K562 (cell line): ENCODE results near the gene NDRG3. TPM values are rescaled to one million over a fixed set of nuclear protein-coding genes. Genes with fewer than 3 reads are reported as not detected.

Experiments used
- ATAC-seq: fragments of 200-7000 bp; cut with Tn5 transposase; 3 replicates; pipeline ENCODE4 v1.9.1; 2020; ENCODE audit warnings: moderate library complexity
- BruUV-seq: library from RNA; stranded (reverse); fragments of 400-500 nt; replicated peaks from 2 replicates; lab custom pipeline; 2021; lab: Mats Ljungman, UMichigan
- CTCF ChIA-PET: fragments of 300-600 bp; formaldehyde crosslinking; extraction: SDS; loops from one replicate; lab custom pipeline; 2021; ENCODE audit warnings: low intra/inter-chr PET ratio; lab: Yijun Ruan, JAX
- POLR2A ChIA-PET: fragments of 300-600, 350-650 bp; sonication (Branson Sonifier 250); formaldehyde crosslinking; extraction: SDS; loops from one replicate; lab custom pipeline; 2021; ENCODE audit warnings: antibody characterized with exemption, inconsistent platforms; lab: Yijun Ruan, JAX
- DNase-seq, 4 experiments: peaks; one replicate each; pipeline versions ENCODE4 v3.0.0 to v3.0.0-alpha.2; 2011 to 2018; ENCODE audit warnings: low spot score in 3 of 4, mixed read lengths in 3 of 4; ENCODE audit errors: extremely low read depth in 1 of 4
- FAIRE-seq: peaks from 2 replicates; lab custom pipeline; 2011; peaks lifted over from hg19 to GRCh38; lab: Jason Lieb, UNC
- H2AFZ ChIP-seq: 2 replicates; pipeline ENCODE4 v1.6.0; 2011; ENCODE audit warnings: low read depth, low read length, control low read depth, inconsistent platforms
- H3K27ac ChIP-seq: fragments of 200-600 bp; 3 replicates; pipeline ENCODE4 v1.8.0; 2011; ENCODE audit warnings: low read depth, mild to moderate bottlenecking, control low read depth, inconsistent platforms, low read length, moderate library complexity, mixed read lengths; ENCODE audit errors: extremely low read depth
- H3K27me3 ChIP-seq, 2 experiments: fragments of 300-600 bp in 1 of 2; 2 replicates in 1 of 2; 3 replicates in 1 of 2; pipeline versions ENCODE4 v1.6.0 to v1.8.0; 2011; ENCODE audit warnings: inconsistent platforms in 2 of 2, low read length in 2 of 2, mild to moderate bottlenecking in 1 of 2, mixed read lengths in 1 of 2, moderate library complexity in 1 of 2; ENCODE audit not compliant: control insufficient read depth in 2 of 2, insufficient read depth in 2 of 2
- H3K36me3 ChIP-seq: fragments of 300-600 bp; 3 replicates; pipeline ENCODE4 v1.8.0; 2011; ENCODE audit warnings: mild to moderate bottlenecking, low read length, inconsistent platforms; ENCODE audit not compliant: control insufficient read depth, insufficient read depth
- H3K4me1 ChIP-seq, 2 experiments: fragments of 200-600 bp in 1 of 2; replicated peaks in 1 of 2; 2 replicates in 1 of 2; 3 replicates in 1 of 2; pipeline versions ENCODE4 v1.5.1 to v1.8.0; 2011; ENCODE audit warnings: inconsistent platforms in 2 of 2, low read length in 2 of 2, mild to moderate bottlenecking in 1 of 2, mixed read lengths in 1 of 2, moderate library complexity in 1 of 2; ENCODE audit not compliant: control insufficient read depth in 2 of 2, insufficient read depth in 2 of 2
- H3K4me2 ChIP-seq: 2 replicates; pipeline ENCODE4 v1.6.1; 2011; ENCODE audit warnings: low read length, control low read depth, inconsistent platforms, mixed read lengths; ENCODE audit not compliant: insufficient read depth
- H3K4me3 ChIP-seq: fragments of 200-600 bp; sonication (generic), shearing (Covaris generic); 2 replicates; pipeline ENCODE4 v1.5.1; 2016; ENCODE audit warnings: control low read depth, inconsistent platforms
- H3K79me2 ChIP-seq: fragments of 200-600 bp; 3 replicates; pipeline ENCODE4 v1.8.0; 2011; ENCODE audit warnings: low read length, inconsistent platforms; ENCODE audit not compliant: control insufficient read depth, insufficient read depth
- H3K9ac ChIP-seq, 2 experiments: 2 replicates each; pipeline versions ENCODE4 v1.6.0 to v1.6.1; 2011; ENCODE audit warnings: low read depth in 2 of 2, low read length in 2 of 2, control low read depth in 1 of 2, inconsistent platforms in 1 of 2, mild to moderate bottlenecking in 1 of 2, mixed read lengths in 1 of 2; ENCODE audit not compliant: insufficient read depth in 1 of 2
- H3K9me1 ChIP-seq: one replicate; pipeline ENCODE4 v1.6.0; 2011; ENCODE audit warnings: inconsistent platforms, mild to moderate bottlenecking, low read length, moderate library complexity; ENCODE audit not compliant: control insufficient read depth, insufficient read depth
- H3K9me3 ChIP-seq: replicated peaks from 2 replicates; pipeline ENCODE4 v1.5.1; 2011; ENCODE audit warnings: low read depth, low read length, inconsistent platforms; ENCODE audit not compliant: control insufficient read depth, insufficient read depth
- H4K20me1 ChIP-seq: replicated peaks from 2 replicates; pipeline ENCODE4 v1.6.1; 2011; ENCODE audit warnings: low read length, inconsistent platforms, mixed read lengths; ENCODE audit not compliant: control insufficient read depth, insufficient read depth
- CEBPB ChIP-seq: fragments of 450-650 bp; IDR thresholded peaks from 2 replicates; pipeline ENCODE4 v1.6.1; 2016; ENCODE audit warnings: missing genetic modification characterization, missing compliant biosample characterization
- IRF2 ChIP-seq: sonication (generic); formaldehyde crosslinking; IDR thresholded peaks from 2 replicates; pipeline ENCODE4 v1.8.1; 2022; ENCODE audit warnings: mild to moderate bottlenecking, missing genetic modification reagents
- NR2C1 ChIP-seq, 2 experiments: fragments of 450-650 bp; IDR thresholded peaks; 2 replicates each; pipeline ENCODE4 v1.6.1; 2017; ENCODE audit warnings: mild to moderate bottlenecking in 2 of 2, antibody characterized with exemption in 1 of 2, inconsistent platforms in 1 of 2, missing compliant biosample characterization in 1 of 2, missing genetic modification characterization in 1 of 2
- PRDM10 ChIP-seq: fragments of 450-650 bp; IDR thresholded peaks from 2 replicates; pipeline ENCODE4 v1.6.1; 2018; ENCODE audit not compliant: partially characterized antibody
- ZC3H11A ChIP-seq: IDR thresholded peaks from 2 replicates; pipeline ENCODE4 v1.6.1; 2012; ENCODE audit warnings: low read depth, low read length, improper control_type of control experiment
- WGBS: fragments of 100-300 bp; shearing (Covaris generic); methylation state at CpG from one replicate; pipeline ENCODE4 v1.1.6; 2016; ENCODE audit warnings: low coverage, mixed read lengths; ENCODE audit not compliant: insufficient coverage; ENCODE audit errors: missing lambda C conversion rate; 5-methylcytosine and 5-hydroxymethylcytosine counted together
- in situ Hi-C: fragments of 300-500 bp; cut with MboI; formaldehyde crosslinking; loops from 4 replicates; pipeline ENCODE4 v1.15.0; 2018; ENCODE audit warnings: inconsistent platforms, mixed read lengths
- intact Hi-C: fragments of 100-400 bp; cut with micrococcal nuclease; formaldehyde crosslinking; loops from 2 replicates; pipeline ENCODE4 v1.14.2; 2022
- polyA plus RNA-seq, 8 experiments: library from polyadenylated mRNA; depleted of rRNA in 4 of 8; stranded (reverse) in 5 of 8; unstranded in 3 of 8; fragments of >200 nt; fragmentation: Nextera tagmentation in 2 of 8; fragmentation: Illumina TruSeq in 1 of 8; extraction: Ambion mirVana in 2 of 8; extraction: Trizol in 1 of 8; gene quantifications; 2 replicates each; pipeline versions ENCODE4 v1.2.1 to v1.2.3, GENCODE V29; 2011 to 2014; ENCODE audit warnings: inconsistent platforms in 1 of 8, missing spikeins in 1 of 8
- total RNA-seq, 7 experiments: library from RNA; depleted of rRNA in 6 of 7; stranded (reverse); fragments of >200 nt in 6 of 7; fragmentation: Illumina TruSeq in 2 of 7; extraction: Trizol in 2 of 7; gene quantifications; 2 replicates each; pipeline versions ENCODE4 v1.2.1 to v1.2.3, GENCODE V29; 2011 to 2021; ENCODE audit warnings: low replicate concordance in 1 of 7

The NDRG3 gene
- total and polyA plus RNA-seq, 9 of the 15 experiments (the other 6 are each of a cell fraction or from before 2014, with no cell fraction given): 14.6 to 39.4 (median 24.4) TPM

DNA sequence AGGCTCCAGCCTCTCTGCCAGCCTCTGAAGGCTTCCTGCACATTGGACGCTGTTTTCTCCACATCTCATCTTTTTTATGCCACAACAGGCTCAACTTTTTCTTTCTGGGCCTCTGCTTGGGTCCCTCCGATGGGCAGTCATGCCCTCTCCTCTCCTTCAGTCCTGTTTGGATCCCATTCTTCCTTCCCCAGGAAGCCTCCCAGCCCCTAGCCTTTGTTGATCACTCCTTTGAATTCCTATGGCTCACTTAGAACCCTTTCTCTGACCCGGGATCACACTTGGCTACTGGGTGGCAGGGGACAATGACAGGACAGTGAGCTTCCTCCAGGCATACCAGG is 104.4 kb downstream of the NDRG3 start:
- BruUV-seq: no TSS peak
- no peak for FAIRE-seq
- no peak overlapping the region for H3K9ac ChIP-seq

More for the DNA sequence above, 104.4 kb downstream of the NDRG3 start:
- Histone ChIP-seq H3K27me3 (no peaks in the 10 kb centered on the region), H3K9me1 (no peaks in the 10 kb centered on the region), H3K9me3 (no peaks in the 10 kb centered on the region), H2AFZ (no peak overlapping the region), H3K36me3 (no peaks in the 10 kb centered on the region), H3K79me2 (no peaks in the 10 kb centered on the region), H4K20me1 (no peaks in the 10 kb centered on the region), H3K27ac (no peak overlapping the region), H3K4me2 (no peak overlapping the region), H3K4me1 (no peaks in the 10 kb centered on the region; a peak in 3 of 5 replicates), H3K4me3 (no peak overlapping the region)
- 35% methylated on average over 3 of the region's 3 CpGs for WGBS
- no peak for ATAC-seq
- no peak for TF ChIP-seq PRDM10
- no peak for TF ChIP-seq NR2C1 (IDR thresholded peaks at IDR 0.05)
- TF ChIP-seq NR2C1 (tag; IDR thresholded peaks at IDR 0.05): no peak
- no peak for TF ChIP-seq CEBPB (tag)
- no peak for TF ChIP-seq ZC3H11A
- no peak for TF ChIP-seq IRF2
- ChIA-PET CTCF (no interaction called here), POLR2A (no interaction called here)
- DNase-seq: no peak
- in situ Hi-C loops (no loop called here), intact Hi-C loops (no loop called here)
